Erythroblast (primary cell): ENCODE measurements around the gene SGF29.

ENCODE experiments used
- GATA1 ChIP-seq: IDR thresholded peaks from 2 replicates; pipeline ENCODE4 v1.6.1; 2011; ENCODE audit warnings: low read depth, mild to moderate bottlenecking, control low read depth, low read length, moderate library complexity
- POLR2A ChIP-seq: IDR thresholded peaks from 2 replicates; pipeline ENCODE4 v1.6.1; 2011; ENCODE audit warnings: mild to moderate bottlenecking, low read length

DNA sequence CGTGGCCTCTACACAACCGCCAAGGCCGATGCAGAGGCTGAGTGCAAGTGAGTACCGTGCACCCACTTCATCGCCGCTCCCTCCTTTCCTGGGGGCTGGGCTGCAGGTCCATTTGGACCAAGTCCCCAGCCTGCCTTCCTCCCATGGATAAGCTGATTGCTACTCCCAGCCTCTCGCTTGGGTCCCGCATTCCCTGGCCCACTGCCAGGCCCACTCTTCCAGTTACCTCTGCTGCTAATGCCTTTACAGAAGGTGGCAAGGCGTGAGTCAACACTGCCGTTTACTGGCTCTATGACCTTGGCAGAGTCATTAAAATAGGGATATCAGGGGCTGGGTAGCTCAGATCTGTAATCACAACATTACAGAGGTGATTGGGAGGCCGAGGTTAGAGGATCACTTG is 32.0 kb downstream of the SGF29 start:
- TF ChIP-seq POLR2A (no peak), GATA1 (no peak)
